Measurements from ENCODE around the gene RGL2.

Gene RGL2

DNA sequence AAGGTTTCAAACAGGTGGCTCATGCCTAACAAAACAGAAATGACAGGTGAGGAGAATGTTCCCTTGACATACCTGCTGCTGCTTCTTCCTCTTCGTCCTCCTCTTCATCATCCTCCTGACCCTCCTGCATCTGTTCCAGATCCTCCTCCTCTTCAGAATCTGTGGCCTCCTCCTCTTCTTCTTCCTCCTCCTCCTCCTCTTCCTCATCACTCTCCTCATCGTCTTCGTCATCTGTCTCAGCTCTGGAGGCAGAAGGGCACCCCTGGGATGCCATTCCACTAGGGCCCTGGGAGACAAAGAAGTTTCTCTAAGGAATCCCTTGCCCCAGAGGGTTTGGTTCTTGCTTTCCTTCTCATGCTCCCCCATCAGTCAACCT, 21.2 kb upstream of the RGL2 start:
- no peak for TF ChIP-seq GATA2 (IDR thresholded peaks at IDR 0.05; ENCODE audit: low read depth, low read length)
- TF ChIP-seq GATA3 (IDR thresholded peaks at IDR 0.05; ENCODE audit: low read depth, low read length), result no peak

GRCh38 chr6:33318426-33319073, 19.8 kb upstream of the RGL2 start:
- TF ChIP-seq GATA2 (IDR thresholded peaks at IDR 0.05; ENCODE audit: low read depth, low read length) (no peak), GATA3 (IDR thresholded peaks at IDR 0.05; ENCODE audit: low read depth, low read length) (no peak)

DNA sequence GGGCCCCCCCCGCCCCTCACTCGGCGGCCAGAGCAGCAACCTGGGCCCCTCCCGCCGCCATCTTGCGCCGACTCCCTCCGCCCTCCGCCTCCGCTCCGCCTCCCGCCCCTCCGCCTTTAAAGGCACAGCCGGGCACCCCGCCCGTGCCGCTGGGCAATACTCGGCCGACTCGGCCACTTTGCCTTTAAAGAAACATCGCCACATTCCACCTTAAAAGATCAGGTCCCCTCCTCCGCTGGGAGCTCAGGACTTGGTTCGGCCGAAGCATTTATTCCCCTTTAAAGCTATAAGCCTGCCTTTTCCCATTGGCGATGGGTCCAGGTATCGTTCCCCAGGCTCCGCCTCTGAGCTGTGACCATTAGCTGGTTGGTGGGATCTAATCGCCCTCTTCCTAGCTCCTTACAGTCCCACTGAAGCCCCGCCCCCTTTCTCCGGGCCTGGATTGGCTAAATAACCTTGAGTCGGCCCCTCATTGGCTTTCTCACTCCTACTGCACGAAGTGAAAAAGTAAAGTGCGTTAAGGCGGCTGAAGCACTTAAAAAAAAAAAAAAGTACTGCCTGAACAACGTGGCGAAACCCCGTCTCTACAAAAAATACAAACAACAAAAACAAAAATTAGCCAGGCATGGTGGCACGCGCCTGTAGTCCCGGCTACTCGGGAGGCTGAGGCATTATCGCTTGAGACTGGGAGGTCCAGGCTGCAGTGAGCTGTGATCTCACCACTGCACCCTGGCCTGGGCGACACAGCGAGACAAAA, 19.1 kb upstream of the RGL2 start, which contains the start of gene ZBTB22:
ZBTB22 (minus strand) TSS at position 76 of the 757 bp plus-strand sequence. CDS start 828 bp downstream, outside the sequence.
- TF ChIP-seq GATA3 (IDR thresholded peaks at IDR 0.05; ENCODE audit: low read depth, low read length) (no peak), GATA2 (IDR thresholded peaks at IDR 0.05; ENCODE audit: low read depth, low read length) (peak; percentile 31; the same call in 1 of the 2 replicates)

GRCh38 chr6:33317419-33317668, 18.6 kb upstream of the RGL2 start:
- TF ChIP-seq GATA3 (IDR thresholded peaks at IDR 0.05; ENCODE audit: low read depth, low read length), result no peak
- TF ChIP-seq GATA2 (IDR thresholded peaks at IDR 0.05; ENCODE audit: low read depth, low read length), result no peak

DNA sequence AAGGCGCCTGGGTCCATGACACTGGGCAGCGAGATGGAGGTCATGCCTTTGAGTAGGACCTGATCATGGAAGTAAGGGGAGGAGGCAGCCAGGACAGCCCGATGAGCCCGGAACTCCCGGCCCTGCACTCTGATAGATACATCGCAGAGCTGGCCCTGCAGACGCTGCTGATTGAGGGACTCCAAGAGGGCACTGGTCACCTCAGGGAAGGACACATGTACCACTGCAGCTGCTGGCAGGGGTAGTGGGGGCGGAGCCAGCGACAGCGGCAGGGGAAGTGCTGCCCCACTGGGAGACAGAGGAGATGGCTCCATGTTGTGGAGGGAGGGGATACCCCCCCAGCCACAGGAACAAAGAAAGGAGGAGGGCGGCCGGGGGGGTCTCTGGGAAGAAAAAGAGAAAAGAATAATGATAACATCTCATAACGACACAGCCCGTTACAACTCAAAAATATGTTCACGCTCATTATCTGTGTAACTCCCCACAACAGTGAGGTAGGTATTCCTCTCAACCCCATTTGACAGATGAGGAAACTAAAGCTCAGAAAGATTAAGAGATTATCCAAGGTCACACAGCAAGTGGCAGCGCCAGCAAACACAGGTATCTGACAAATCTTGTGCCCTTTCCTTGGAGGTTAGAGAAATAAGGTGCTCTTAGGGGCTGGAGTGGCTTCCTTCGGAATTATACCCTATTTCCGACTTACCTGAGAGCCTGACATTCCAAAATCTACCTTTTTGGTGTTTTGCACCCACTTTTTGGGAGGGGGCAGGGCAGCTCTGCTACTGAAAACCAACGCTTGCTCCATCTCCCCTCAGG, 18.1 kb upstream of the RGL2 start:
- TF ChIP-seq GATA2 (IDR thresholded peaks at IDR 0.05; ENCODE audit: low read depth, low read length) (no peak), GATA3 (IDR thresholded peaks at IDR 0.05; ENCODE audit: low read depth, low read length) (no peak)

- TF ChIP-seq GATA2 (IDR thresholded peaks at IDR 0.05; ENCODE audit: low read depth, low read length) (no peak), GATA3 (IDR thresholded peaks at IDR 0.05; ENCODE audit: low read depth, low read length) (no peak)
Measured at GRCh38 chr6:33315793-33316602, 17.3 kb upstream of the RGL2 start.

DNA sequence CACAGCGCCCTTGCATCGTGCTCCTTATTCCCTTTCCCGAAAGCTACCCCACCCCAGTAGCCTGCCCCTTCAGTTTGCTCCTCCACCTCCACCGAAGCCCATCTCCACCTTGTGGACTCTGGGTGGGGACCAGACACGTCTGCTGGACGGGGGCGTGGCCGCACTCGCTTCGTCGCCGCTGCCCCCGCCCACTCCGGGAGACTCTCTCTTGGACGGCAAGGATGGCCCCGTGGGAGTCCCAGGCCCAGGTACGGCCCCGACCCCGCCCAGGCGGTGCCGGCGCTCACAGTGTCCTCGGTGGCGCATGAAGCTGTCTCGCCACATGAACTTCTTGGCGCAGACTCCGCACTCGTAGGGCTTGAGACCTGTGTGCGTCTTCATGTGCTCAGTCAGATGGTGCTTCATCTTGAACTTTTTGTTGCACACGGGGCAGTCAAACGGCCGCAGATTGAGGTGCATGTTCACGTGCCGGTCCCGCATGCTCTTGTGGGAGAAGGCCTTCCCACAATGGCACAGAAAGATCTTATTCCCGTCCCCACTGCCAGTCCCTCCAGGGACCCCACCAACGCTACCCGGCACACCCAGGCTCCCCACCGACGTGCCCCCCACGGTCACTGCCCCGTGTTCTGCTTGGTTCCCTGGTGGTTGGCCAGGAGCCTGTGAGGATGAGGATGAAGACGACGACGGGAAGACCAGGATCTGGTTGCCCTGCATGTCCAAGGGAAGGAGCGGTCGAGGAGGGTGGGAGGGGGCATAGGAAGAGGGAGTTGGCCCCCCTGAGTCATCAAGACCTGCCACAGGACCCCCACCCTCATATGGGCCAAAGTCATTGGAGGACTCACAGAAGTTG, 16.4 kb upstream of the RGL2 start:
- TF ChIP-seq GATA2 (IDR thresholded peaks at IDR 0.05; ENCODE audit: low read depth, low read length), result no peak

DNA sequence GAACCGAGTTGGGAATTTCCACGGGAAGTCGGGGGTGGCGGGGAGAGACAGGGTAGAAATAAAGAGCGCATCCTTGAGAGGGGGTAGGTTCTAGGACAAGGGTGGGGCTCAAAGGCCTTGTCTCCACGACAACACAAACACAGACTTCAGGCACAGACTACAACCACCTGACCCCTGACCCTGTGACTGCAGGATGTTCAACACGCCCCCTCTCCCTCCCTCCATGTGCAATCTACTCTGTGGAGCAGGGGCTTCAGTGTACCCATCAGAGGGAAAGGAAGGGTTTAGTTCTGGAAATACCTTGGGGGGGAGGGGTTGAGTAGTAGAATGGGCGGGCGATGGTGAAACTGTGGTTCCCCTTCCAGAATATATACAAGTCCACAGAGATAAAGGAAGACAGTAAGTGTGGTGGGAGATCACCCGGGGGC, 15.8 kb upstream of the RGL2 start:
- TF ChIP-seq GATA3 (IDR thresholded peaks at IDR 0.05; ENCODE audit: low read depth, low read length) (no peak), GATA2 (IDR thresholded peaks at IDR 0.05; ENCODE audit: low read depth, low read length) (no peak)

- TF ChIP-seq GATA2 (IDR thresholded peaks at IDR 0.05; ENCODE audit: low read depth, low read length), result no peak
Measured at GRCh38 chr6:33313709-33314514, 15.2 kb upstream of the RGL2 start, which contains the start of gene TAPBP. Gene TAPBP, minus strand, starts transcription at chr6:33314078. Its CDS starts 37 bp downstream, at chr6:33314041.

GRCh38 chr6:33313105-33313708, 14.5 kb upstream of the RGL2 start:
- TF ChIP-seq GATA2 (IDR thresholded peaks at IDR 0.05; ENCODE audit: low read depth, low read length), result no peak
- no peak for TF ChIP-seq GATA3 (IDR thresholded peaks at IDR 0.05; ENCODE audit: low read depth, low read length)

GRCh38 chr6:33312361-33313104, 13.8 kb upstream of the RGL2 start:
- TF ChIP-seq GATA3 (IDR thresholded peaks at IDR 0.05; ENCODE audit: low read depth, low read length) (no peak), GATA2 (IDR thresholded peaks at IDR 0.05; ENCODE audit: low read depth, low read length) (no peak)

Data from SH-SY5Y (cell line).